Measurements from ENCODE around the gene PURA.

GRCh38 chr5:140134277-140134935, 20.5 kb downstream of the PURA start:
- TF ChIP-seq CTCF (IDR thresholded peaks at IDR 0.05 in 8 of 11, conservative IDR thresholded peaks at IDR 0.05 in 3 of 11) (no peak), POLR2AphosphoS5 (IDR thresholded peaks at IDR 0.05) (no peak), POLR2A (IDR thresholded peaks at IDR 0.05) (no peak)

All from spleen (tissue), 7 donors.